Right kidney (tissue), 1 donor: ENCODE measurements around the gene ZP1.

Experiments used
- DNase-seq: peaks from one replicate; pipeline ENCODE4 v3.0.0-alpha.2; 2016

Gene ZP1

DNA sequence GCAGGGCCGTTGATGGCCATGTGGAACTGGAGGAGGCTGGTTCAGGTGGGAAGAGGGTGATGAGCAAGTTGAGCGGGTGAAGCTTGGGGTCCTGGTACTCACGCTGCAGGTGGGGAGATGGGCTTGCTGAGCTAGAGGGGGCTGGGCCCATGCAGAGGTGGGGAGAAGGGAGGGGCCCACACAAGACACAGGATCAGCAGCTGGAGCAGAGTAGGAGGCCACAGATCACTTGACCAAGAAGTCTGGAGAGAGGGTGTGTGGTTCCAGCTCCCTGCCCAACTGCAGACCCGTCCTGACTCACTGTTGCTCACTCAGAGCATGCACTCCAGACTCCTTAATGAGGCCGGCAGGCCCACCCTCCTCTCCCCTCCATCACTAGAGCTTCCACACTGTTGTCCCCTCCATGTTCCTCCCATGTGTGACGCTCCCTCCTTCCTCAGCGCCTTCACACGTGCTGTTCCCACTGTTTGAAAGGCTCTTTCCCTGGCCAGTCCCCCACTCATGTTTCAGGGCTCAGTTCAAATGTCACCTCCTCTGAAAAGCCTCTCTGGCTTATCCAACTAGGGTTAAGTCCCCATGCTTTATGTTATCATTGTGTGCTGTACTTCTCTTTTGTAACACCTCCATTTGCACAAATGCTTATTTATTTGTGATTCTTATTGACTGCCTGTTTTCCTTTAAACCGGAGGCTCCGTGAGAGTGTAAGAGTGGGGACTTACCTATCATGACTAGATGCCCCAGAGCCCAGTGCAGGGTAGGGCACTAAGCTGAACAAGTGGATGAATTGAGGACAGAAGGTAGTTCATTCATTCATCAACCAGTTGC is 23.1 kb upstream of the ZP1 start:
- DNase-seq: no peak

DNA sequence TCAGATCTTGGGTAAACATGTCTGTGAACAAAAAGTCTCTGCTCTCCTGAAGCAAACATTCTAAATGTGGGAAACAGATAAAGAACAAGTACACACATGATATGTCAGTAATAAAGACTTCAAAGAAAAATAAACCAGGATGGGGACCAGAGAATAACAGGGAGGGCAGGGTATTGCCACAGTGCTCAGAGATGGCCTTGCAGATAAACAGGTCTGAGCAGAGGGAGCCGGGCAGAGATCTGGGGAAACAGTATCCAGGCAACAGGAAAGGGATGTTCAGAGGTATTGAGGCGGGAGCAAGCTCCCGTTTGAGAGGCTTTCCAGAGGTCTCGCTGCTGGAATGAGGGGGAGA is 22.5 kb upstream of the ZP1 start:
- DNase-seq: no peak

DNA sequence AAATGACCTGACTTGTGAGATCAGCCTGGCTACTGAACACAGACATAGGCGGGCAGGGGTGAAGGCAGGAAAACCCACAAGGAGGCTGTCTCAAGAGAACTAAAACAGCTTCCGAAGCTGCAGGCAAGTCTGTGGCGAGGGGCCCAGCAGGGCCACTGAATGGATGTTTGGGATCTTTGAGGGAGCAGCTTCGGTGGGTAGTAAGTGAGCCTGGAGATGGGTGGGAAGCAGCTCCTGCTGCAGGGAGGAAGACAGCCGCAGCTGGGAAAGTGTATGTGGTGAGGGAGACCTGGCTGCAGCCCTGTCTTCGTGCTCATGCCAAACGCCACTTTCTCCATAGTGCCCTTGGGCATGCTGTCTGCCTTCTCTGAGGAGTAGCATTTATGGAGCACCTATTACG is 22.0 kb upstream of the ZP1 start:
- no peak for DNase-seq

DNA sequence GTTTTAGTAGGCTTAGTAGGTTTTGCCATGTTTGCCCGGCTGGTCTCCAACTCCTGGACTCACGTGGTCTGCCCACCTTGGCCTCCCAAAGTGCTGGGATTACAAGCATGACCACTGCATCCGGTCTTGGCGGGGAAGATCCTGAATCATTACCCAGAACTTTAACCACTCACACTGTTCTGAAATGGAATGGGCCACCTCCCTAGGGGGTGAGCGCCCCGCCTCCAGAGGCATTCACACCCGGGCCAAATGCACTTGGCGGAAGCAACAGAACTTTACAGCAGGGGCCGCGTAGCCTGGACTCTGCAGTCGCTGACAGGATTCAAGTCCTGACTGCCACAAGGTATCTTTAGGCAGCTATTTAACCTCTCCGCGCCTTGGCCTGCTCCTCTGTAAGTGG is 20.1 kb upstream of the ZP1 start:
- no peak for DNase-seq

DNA sequence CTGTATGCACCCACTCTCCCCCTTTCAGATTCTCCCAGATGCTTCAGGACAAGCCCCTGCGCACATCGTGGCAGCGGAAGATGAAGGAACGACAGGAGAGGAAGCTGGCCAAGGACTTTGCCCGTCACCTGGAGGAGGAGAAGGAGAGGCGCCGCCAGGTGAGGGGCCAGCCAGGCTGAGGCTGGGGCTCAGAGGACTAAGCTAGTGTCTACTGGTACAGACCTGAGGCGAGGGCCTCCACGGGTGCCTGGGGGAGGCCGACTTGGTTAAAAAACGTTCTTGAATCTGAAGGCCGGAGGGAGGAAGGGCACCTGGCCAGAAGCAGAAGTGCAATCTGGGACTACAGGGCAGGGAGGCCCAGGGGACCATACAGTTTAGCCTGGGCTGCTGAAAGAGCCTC is 19.4 kb upstream of the ZP1 start:
- no peak for DNase-seq

DNA sequence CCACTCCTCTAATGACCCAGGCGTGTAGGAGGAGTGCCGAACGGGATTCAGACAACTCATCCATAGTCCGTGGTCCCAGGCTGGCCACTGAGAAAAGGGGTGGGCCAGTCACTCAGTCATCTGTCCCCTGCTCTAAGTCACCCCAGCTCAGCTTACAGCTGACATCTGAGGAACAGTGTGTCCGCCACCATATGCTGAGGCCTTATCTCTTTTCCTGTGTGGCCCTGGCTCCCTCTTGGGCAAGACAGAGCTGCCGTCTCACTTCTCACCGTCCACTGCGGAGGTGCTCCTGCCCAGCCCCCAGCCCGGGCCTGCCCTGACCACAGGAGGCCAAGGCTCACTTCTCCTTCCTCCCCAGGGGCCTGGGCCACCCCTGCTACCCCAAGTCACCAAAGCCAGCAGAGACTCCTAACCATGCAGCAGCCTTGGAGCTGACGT is 18.6 kb upstream of the ZP1 start:
- DNase-seq: no peak

DNA sequence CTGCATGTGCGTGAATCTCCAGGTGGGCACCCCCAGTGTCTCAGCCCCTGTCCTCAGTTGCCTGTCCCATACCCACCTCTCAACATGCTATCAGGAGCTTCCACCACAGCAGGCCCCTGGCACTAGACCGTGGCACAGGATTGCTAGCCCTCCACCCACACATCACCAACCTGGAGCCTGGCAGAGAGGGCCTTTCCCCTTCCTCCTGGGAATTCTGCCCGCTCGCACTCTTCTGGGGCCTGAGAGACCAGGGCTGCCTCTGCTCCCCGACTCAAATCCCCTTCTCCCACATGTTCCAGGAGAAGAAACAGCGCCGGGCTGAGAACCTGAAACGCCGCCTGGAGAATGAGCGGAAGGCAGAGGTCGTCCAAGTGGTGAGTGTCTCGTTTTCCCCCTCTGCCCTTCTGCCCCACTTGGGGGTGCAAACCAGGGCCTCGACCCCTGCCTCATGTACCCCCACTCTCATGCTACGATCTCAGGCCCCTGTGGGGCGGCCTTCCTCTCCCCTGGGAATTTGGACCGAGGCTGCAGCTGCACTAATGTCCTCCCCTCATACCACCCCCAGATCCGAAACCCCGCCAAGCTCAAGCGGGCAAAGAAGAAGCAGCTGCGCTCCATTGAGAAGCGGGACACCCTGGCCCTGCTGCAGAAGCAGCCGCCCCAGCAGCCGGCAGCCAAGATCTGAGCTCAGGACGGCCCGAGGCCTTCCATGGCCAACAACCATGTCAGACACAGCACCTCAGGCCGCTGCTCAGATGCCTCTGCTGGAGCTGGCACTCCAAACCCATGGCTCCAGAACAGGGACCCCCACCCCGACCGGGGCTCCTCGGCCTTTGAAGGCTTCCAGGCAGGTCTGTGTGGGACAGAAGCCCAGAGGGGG is 17.5 kb upstream of the ZP1 start:
- no peak for DNase-seq

DNA sequence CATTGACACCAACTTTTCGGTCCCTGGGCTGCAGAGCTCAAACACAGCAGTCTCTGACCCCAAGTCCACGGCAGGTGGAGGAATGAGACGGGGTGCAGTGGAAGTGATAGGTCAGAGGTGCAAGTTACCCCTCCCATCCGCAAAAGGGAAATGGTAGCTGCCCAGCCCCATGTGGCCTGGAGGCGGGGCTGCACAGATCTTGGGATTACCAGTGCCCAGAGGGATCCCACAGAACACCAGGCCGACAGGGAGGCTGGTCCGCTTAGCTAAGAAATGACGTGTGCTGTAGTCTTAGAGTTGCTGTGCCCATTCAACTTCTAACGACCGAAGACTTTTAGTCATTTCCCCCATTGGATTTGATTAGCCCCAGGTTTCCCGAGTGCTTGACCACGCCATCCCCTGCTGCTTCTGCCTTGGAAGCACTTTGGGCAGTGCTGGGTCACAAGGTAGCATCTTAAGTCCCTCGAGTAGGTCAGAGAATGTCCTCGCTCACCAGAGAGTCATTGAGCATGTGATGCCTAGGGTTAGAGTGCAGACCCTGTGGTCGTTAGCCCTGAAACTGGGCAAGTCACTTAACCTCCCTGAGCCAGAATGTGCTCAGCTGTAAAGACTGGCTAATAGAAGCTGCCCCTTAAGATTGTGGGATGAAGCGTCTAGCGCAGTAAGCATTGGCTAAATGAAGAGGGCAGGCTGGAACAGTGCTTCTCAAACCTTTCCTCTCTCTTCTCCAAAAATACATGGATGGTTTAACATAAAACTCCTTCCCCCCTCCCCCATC is 15.8 kb upstream of the ZP1 start:
- no peak for DNase-seq

DNA sequence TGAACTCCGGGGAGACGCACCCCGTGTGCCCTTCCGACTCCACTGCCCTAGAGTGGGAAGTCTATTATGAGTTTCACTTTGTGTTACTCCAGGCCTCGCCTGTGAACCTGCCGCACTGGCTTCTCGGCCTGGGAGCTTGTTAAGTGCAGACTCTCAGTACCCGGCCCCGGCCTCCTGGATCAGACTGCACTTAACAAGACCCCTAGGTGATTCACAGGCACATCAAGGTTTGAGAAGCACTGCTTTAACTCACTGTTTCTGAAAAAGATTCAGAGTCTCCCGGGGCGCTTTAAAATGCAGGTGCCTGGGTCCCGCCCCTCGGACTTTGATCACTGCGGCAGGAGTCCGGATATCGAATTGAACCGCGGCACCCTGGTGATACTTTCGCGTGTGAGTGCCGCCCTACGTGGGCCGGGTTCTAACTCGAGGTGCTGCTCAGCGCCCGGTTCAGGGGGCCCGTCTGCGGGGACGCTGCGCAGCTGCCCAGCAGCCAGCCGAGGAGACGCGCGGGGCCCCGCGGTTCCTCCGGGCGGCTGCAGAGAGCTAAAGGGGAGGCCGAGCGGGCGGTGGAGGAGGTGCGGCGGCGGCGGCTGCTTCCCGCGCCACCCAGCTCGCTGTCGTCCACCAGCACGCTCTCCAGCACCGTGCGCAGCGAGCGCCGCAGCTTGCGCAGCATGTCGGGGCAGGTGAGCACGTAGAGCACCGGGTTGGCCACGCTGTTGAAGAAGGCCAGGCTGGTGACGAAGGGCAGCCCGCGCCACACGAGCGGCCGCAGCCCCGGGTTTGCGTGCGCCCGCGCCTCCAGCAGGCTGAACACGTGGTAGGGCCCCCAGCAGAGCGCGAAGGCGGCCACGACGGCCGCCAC is 15.0 kb upstream of the ZP1 start:
- DNase-seq: peak; percentile 68

DNA sequence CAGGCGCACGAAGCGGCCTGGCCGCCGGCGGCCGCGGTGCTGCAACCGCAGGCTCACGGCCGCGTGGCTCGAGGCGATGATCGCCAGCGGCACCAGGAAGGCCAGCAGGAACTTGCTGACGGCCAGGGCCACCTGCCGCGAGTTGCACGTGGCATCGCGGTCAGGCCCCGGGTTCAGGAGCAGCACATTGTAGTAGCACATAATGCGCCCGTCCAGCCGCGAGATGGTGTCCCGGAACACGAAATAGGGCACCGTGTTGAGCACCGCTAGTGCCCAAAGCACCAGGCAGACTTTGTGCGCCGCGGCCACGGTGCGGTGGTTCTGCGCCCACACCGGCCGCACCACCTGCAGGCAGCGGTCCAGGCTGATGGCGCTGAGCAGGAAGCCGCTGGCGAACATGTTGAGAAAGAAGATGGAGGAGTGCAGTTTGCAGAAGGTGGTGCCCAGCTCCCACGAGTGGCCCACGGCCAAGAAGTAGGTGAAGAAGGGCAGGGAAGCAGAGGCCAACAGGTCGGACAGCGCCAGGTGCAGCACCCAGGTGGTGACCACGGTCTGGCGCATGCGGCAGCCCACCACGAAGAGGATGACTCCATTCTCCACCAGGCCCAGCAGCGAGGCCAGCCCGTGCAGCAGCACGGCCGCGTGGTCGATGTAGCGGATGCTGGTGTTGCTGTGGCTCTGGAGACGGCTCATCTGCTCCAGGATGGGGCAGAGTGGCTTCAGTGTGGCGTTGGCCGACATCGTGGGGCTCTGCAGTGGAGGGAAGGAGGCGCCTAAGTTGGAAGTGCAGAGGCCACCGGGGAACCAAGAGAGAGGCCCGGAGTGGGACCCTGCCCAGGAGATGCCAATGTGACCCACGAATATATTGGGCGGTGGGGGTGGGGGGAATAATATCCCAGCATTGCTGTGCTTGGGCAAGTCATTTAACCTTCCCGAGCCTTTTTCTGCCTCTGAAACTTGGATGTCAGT is 14.1 kb upstream of the ZP1 start:
- no peak for DNase-seq

DNA sequence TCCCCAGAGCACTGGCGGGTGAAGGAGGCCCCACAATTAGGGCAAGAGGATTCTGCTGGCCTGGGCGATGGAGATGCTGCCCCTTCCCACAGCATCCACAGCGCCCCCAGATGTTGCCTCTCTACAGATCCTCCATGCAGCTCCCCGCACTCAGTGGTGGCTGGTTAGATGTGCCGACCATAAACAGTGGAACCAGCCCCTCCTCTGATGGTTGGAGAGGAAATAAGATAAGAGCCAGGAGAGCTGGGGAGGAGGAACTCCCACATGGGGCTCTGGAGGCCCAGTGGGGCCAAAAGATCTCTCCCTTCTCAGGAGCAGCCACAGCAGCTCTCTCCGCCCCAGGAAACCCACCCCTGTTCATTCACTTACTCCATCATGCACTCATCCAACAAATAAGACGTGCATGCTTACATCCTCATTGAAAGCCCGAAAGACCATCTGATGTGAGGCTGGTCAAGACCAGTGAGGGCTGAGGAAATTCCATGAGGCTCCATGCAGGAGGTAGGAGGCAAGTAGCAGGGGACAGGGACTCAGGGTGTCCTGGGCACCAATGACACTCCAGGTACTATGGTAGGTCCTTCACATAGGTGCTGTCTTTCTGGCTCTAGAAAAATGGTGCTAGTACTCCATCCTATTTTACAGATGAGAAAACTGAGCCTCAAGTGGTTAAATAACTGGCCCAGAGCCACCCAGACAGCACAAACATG is 13.0 kb upstream of the ZP1 start:
- DNase-seq: no peak

DNA sequence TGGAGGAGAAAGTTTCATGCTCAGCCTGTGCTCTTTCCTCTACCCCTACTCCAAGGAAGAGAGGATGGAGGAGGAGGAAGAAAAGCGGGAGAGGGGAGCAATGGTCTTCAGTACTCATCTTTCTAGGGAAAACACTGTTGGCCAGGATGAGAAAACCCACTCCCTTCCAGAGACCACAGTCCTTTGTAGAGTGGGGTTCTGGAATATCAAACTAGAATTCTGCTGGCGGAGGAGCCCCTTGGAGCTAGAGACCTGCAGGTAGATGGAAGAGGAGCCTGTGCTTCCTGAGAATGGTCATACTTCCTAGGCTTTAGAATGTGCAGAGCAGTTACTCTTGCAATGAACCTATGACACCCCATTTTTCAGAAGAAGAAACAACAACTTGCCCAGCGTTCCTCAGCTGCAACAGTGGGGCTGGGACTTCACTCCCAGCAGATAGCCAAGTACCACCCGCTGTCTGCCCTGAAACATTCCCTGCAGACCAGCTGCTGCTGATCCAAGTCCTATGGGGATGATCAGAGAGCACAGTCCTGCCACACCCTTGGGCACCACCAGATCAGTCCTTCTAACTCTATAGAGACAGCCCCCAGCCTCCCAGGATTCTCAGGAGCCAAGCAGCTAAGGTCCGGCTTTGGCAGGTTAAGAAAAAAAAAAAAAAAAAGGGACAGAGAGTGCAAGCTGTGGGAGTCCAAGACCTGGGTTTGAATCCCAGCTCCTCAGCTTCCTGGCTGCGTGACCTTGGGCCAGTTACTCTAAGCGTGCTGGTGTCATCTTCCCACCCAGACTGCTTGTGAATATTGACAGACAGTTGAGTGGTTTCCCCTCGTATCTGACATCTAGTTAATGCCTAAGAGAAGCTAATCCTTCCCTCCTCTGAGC is 12.3 kb upstream of the ZP1 start:
- DNase-seq: no peak

DNA sequence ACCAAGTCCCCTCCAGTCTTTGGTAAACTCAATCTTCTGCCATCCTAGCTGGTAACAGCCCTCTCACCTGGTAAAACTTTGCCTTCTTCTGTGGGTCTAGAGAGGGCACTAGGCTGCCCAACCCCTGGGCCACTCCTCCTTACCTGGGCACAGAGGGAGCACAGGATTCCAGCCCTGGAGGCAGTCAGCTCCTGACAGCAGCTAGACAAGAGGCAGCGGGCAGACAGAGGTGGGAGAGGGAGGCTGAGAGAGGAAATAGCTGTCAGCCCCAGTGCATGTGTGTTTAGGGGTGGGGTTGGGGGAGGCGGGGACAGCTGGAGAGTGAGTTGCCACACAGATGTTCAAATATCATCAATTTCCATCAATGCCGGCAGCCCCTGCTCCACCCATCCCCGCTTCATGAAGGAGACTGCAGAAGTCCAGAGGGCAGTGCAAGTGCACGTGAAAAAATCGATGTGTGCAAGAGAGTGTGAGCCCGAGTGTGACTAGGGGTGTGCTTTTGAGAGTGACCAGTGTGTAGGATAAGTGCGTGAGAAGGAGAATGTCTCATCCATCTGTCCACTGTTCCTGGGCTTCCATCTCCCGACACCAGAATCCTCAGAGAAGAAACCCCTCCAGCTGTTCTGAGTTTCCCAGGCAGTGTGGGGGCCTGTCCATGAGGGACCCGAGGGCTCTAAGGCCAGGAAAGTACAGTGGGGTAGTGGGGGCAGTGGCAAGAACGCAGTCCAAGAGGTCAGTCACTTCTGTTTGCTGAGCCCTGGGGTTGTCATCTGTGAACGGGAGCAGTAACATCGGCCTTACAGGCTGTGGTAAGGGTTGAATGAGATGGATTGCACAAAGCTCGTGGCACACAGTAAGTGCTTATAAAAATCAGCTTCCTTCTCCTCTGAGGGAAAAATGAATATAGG is 11.4 kb upstream of the ZP1 start, which contains the start of gene PTGDR2:
TSS of gene PTGDR2 (minus strand) at position 225 of the 908 bp plus-strand sequence. CDS start 2,228 bp downstream, outside the sequence.
- no peak for DNase-seq

DNA sequence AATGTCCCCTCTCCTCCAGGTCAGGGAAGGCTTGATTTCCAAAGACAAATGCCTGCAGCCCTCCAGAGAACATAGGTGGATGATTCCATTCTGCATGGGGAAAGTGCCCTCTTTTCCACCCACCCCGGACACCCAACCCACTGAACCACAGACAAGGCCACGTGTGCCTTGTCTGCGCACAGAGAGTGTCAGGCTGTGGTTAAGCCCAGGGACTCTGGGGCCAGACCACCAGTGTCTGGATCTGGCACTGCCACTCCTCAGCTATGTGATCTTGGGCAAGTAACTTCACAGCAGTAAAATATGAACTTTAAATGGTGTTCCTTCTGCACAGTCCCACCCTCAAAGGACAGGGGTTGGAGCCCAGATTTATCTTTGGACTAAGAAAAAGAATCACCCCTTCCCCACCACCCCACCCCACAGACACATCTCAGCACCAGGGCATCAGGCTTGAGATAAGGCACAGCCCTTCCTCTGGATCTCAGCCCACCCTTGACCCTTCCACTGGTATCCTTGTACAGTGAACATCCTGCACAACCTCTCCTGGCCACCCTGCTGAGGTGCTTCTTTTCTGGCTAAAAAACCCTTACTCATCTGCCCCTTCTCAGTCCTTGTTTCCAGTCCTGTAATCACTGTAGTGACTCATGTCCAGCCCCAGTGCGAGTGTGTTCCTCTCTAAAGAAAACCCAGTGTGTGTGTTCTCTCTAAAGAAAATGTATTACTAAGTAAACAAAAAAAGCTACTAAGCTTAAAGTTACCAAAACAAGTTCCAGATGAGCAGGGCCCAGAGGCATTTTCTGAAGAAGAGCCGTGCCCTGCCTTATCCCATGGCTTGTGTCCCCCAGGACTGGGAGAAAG is 9.7 kb upstream of the ZP1 start:
- DNase-seq: no peak

DNA sequence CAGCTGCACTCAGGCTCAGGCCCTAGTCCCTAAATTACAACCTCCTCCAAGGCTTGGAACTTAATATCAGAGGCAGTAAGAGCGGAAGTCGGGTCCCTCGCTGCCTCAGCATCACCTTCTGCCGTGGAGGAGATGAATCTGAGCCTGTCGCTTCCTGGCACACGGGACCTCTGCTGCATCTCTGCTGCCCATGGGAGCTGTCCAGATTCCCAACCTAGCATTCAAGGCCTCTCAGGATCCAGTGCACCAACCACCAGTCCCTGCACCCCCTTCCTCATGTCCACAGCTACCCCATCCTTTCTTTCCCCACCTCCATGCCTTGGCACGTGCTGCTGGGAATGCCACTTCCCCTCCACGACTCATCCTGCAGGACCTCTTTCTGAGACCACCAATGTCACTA is 9.1 kb upstream of the ZP1 start:
- no peak for DNase-seq

DNA sequence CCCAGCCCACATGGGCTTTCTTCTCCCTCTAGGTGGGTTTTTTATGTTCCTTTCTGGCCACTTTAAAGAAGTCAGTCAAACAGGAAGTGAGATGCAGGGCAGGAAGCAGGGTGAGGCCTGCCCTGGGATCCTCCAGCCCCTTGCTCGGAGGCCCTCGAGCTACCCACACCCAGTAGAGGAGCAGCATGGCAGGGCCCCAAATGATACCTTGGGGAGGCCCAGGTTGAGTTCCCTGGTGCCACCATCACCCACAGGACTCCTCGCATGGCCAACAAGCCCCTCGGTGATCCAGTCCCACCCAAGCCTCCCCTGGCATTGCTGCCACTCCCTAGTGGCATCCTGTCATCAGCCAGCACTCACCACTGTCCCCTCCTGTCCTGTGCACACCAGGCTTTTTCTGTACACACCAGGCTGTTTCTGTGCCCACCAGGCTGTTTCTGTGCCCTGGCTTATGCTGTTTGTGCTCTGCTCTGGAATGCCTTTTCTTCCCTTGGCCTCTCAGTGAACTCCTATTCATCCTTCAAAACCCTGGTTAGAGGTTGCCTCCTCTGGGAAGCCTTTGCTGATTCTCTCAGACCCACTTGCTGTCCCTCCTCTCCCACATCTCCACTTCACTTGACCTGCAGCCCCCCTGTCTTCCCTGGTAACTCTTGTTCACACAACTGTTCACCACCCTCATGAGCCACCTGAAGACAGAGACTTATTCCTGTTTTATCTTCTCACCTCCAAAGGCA is 8.4 kb upstream of the ZP1 start:
- no peak for DNase-seq
